HCT116 (cell line): ENCODE measurements around the gene XYLT2. TPM values are rescaled to one million over a fixed set of nuclear protein-coding genes. Genes with fewer than 3 reads are reported as not detected.
"Not testable (repeated sequence)": the region's sequence is repeated elsewhere in the genome, so short reads cannot be mapped to it uniquely, and the experiment has no call there.

ENCODE experiments used
- ATAC-seq: fragments of 200-7000 bp; cut with Tn5 transposase; 2 replicates; pipeline ENCODE4 v1.9.1; 2020; ENCODE audit warnings: mild to moderate bottlenecking, moderate library complexity
- BruUV-seq: library from RNA; stranded (reverse); fragments of 400-500 nt; replicated peaks from 2 replicates; lab custom pipeline; 2021; lab: Mats Ljungman, UMichigan
- CTCF ChIA-PET: fragments of 300-600 bp; sonication (Branson Sonifier 250); formaldehyde crosslinking; loops from one replicate; lab custom pipeline; 2021; ENCODE audit warnings: antibody characterized with exemption; lab: Charles Lee
- POLR2A ChIA-PET: fragments of 300-600, 350-600 bp; sonication (Branson Sonifier 250); formaldehyde crosslinking; loops from one replicate; lab custom pipeline; 2021; ENCODE audit warnings: antibody characterized with exemption; lab: Charles Lee
- RAD21 ChIA-PET, 2 experiments: fragments of 300-600 bp; sonication (Branson Sonifier 250); formaldehyde crosslinking; loops; one replicate each; lab custom pipeline; 2023; ENCODE audit warnings: low total read pairs in 2 of 2; ENCODE audit not compliant: uncharacterized antibody in 2 of 2, unreplicated experiment in 2 of 2, low non-redundant PET in 1 of 2; lab: Charles Lee
- DNase-seq: peaks from one replicate; pipeline ENCODE4 v3.0.0-alpha.2; 2010; ENCODE audit warnings: low read depth, low spot score
- H2AFZ ChIP-seq: fragments of 200-600 bp; shearing (Covaris generic), sonication (generic); 2 replicates; pipeline ENCODE4 v1.6.1; 2017; ENCODE audit warnings: low read depth, mixed run types, mixed read lengths, antibody characterized with exemption, low read length; ENCODE audit not compliant: poor library complexity, severe bottlenecking
- H3K27ac ChIP-seq: 2 replicates; pipeline ENCODE4 v1.5.1; 2012; ENCODE audit warnings: low read depth, low read length
- H3K27me3 ChIP-seq: fragments of 200-600 bp; sonication (generic); 2 replicates; pipeline ENCODE4 v1.6.1; 2016; ENCODE audit warnings: mixed run types, low read length, mixed read lengths; ENCODE audit not compliant: insufficient read depth
- H3K36me3 ChIP-seq, 2 experiments: fragments of 200-500 bp in 1 of 2; fragments of 200-600 bp in 1 of 2; sonication (Bioruptor generic) in 1 of 2; sonication (generic) in 1 of 2; 2 replicates each; pipeline versions ENCODE4 v1.5.1 to v1.6.1; 2014 to 2016; ENCODE audit warnings: low read length in 2 of 2, inconsistent platforms in 1 of 2, mixed read lengths in 1 of 2, mixed run types in 1 of 2; ENCODE audit not compliant: insufficient read depth in 2 of 2, control insufficient read depth in 1 of 2
- H3K4me1 ChIP-seq, 2 experiments: fragments of 200-600 bp in 1 of 2; sonication (generic) in 1 of 2; 2 replicates each; pipeline versions ENCODE4 v1.5.1 to v1.6.1; 2012 to 2017; ENCODE audit warnings: low read length in 2 of 2, inconsistent platforms in 1 of 2, mild to moderate bottlenecking in 1 of 2, mixed read lengths in 1 of 2, mixed run types in 1 of 2, moderate library complexity in 1 of 2; ENCODE audit not compliant: insufficient read depth in 2 of 2, control insufficient read depth in 1 of 2
- H3K4me2 ChIP-seq: fragments of 200-600 bp; sonication (generic); 2 replicates; pipeline ENCODE4 v1.6.1; 2017; ENCODE audit warnings: mixed run types, low read length, mixed read lengths
- H3K4me3 ChIP-seq, 2 experiments: fragments of 200-600 bp in 1 of 2; sonication (generic) in 1 of 2; replicated peaks in 1 of 2; 2 replicates each; pipeline ENCODE4 v1.5.1; 2011 to 2016; ENCODE audit warnings: low read length in 2 of 2, control low read depth in 1 of 2, low read depth in 1 of 2, mild to moderate bottlenecking in 1 of 2, mixed read lengths in 1 of 2, mixed run types in 1 of 2
- H3K79me2 ChIP-seq: fragments of 200-600 bp; sonication (generic); 2 replicates; pipeline ENCODE4 v1.6.1; 2017; ENCODE audit warnings: mild to moderate bottlenecking, mixed run types, low read length, moderate library complexity, mixed read lengths; ENCODE audit not compliant: insufficient read depth
- H3K9ac ChIP-seq: fragments of 200-600 bp; sonication (generic); 2 replicates; pipeline ENCODE4 v1.6.1; 2016; ENCODE audit warnings: low read length, mixed read lengths
- H3K9me2 ChIP-seq: fragments of 200-600 bp; sonication (generic), shearing (Covaris generic); 2 replicates; pipeline ENCODE4 v1.6.1; 2017; ENCODE audit warnings: mixed run types, mild to moderate bottlenecking, moderate library complexity; ENCODE audit not compliant: insufficient read depth
- H3K9me3 ChIP-seq, 2 experiments: fragments of 200-500 bp in 1 of 2; fragments of 200-600 bp in 1 of 2; sonication (Bioruptor generic) in 1 of 2; sonication (generic) in 1 of 2; 2 replicates each; pipeline ENCODE4 v1.6.1; 2014 to 2017; ENCODE audit warnings: low read length in 2 of 2, mixed read lengths in 2 of 2, inconsistent platforms in 1 of 2, low read depth in 1 of 2, mild to moderate bottlenecking in 1 of 2, mixed run types in 1 of 2, moderate library complexity in 1 of 2; ENCODE audit not compliant: control insufficient read depth in 1 of 2, insufficient read depth in 1 of 2
- H4K20me1 ChIP-seq: fragments of 200-600 bp; sonication (generic), shearing (Covaris generic); 2 replicates; pipeline ENCODE4 v1.6.1; 2017; ENCODE audit warnings: mixed run types, mild to moderate bottlenecking, moderate library complexity; ENCODE audit not compliant: insufficient read depth
- ATF3 ChIP-seq: IDR thresholded peaks from 2 replicates; pipeline ENCODE4 v1.6.1; 2012
- CTCF ChIP-seq, 3 experiments: fragments of 200-600 bp in 1 of 3; sonication (generic) in 1 of 3; IDR thresholded peaks in 2 of 3; conservative IDR thresholded peaks in 1 of 3; 2 replicates each; pipeline ENCODE4 v1.5.1; 2012 to 2017; ENCODE audit warnings: low read depth in 2 of 3, low read length in 2 of 3, antibody characterized with exemption in 1 of 3, borderline replicate concordance in 1 of 3, control low read depth in 1 of 3, mild to moderate bottlenecking in 1 of 3, mixed read lengths in 1 of 3, mixed run types in 1 of 3, moderate library complexity in 1 of 3; ENCODE audit not compliant: insufficient read depth in 1 of 3
- ELF1 ChIP-seq: IDR thresholded peaks from 2 replicates; pipeline ENCODE4 v1.6.1; 2012; ENCODE audit warnings: low read depth, borderline replicate concordance
- EZH2 ChIP-seq: fragments of 200-600 bp; sonication (generic); IDR thresholded peaks from 2 replicates; pipeline ENCODE4 v1.6.1; 2017; ENCODE audit warnings: antibody characterized with exemption, mixed run types
- MAX ChIP-seq: IDR thresholded peaks from 2 replicates; pipeline ENCODE4 v1.6.1; 2012
- POLR2A ChIP-seq: IDR thresholded peaks from 2 replicates; pipeline ENCODE4 v1.7.0; 2011; ENCODE audit warnings: borderline replicate concordance; ENCODE audit not compliant: insufficient read depth, insufficient read length; ENCODE audit errors: extremely low read depth
- REST ChIP-seq: IDR thresholded peaks from 2 replicates; pipeline ENCODE4 v1.6.1; 2012; ENCODE audit warnings: low read depth
- SIN3A ChIP-seq: IDR thresholded peaks from 2 replicates; pipeline ENCODE4 v1.6.1; 2012; ENCODE audit warnings: low read depth
- ZBTB33 ChIP-seq: IDR thresholded peaks from 2 replicates; pipeline ENCODE4 v1.6.1; 2011; ENCODE audit warnings: mild to moderate bottlenecking, low read length, moderate library complexity; ENCODE audit not compliant: insufficient replicate concordance; ENCODE audit errors: extremely low read depth
- ZFX ChIP-seq: fragments of 450-650 bp; IDR thresholded peaks from 2 replicates; pipeline ENCODE4 v1.6.1; 2017
- intact Hi-C: fragments of 100-400 bp; cut with micrococcal nuclease; formaldehyde crosslinking; loops from 2 replicates; pipeline ENCODE4 v1.10.0; 2022
- total RNA-seq: library from RNA; stranded (reverse); gene quantifications from one replicate; pipeline ENCODE4 v1.2.1, GENCODE V29; 2021; ENCODE audit not compliant: unreplicated experiment

XYLT2 gene
- total RNA-seq, 1 experiment from 2014 or later: 37.5 TPM

GRCh38 chr17:50300824-50301223 lies 45.1 kb upstream of the XYLT2 start:
- intact Hi-C loops, H3K4me2 ChIP-seq, DNase-seq, ATAC-seq, BruUV-seq, H3K36me3 ChIP-seq, H3K9ac ChIP-seq, H3K9me2 ChIP-seq, H3K79me2 ChIP-seq, H3K9me3 ChIP-seq, H4K20me1 ChIP-seq, H3K27me3 ChIP-seq, H3K27ac ChIP-seq, H3K4me1 ChIP-seq, H2AFZ ChIP-seq, H3K4me3 ChIP-seq: not testable (repeated sequence)
- ChIA-PET CTCF (interaction anchor here (3.6 to 14.3 kb wide), 2 partner anchors 99 to 131 kb away, joined by 20 to 243 read pairs; partner anchors contain the start of gene COL1A1), RAD21 (interaction anchor here in 1 of 2 experiments (1.3 kb wide), 1 partner anchor 100 kb away, joined by 4 read pairs; no protein-coding TSS in a partner anchor), POLR2A (interaction anchor here (1.0 kb wide), 1 partner anchor 101 kb away, joined by 5 read pairs; no protein-coding TSS in a partner anchor)

GRCh38 chr17:50301891-50302584 lies 43.9 kb upstream of the XYLT2 start:
- no peak for ATAC-seq
- no peaks in the 10 kb centered on the region for H3K27me3 ChIP-seq
- H2AFZ ChIP-seq: no peak overlapping the region
- no peaks in the 10 kb centered on the region for H3K36me3 ChIP-seq
- H3K9ac ChIP-seq: no peak overlapping the region
- no peak overlapping the region for H3K27ac ChIP-seq
- ChIA-PET POLR2A (no interaction called here), RAD21 (no interaction called here), CTCF (interaction anchor here (1.0 kb wide), 1 partner anchor 32 kb away, joined by 3 read pairs; no protein-coding TSS in a partner anchor)
- H3K9me2 ChIP-seq: no peaks in the 10 kb centered on the region
- intact Hi-C loops: no loop called here
- H3K9me3 ChIP-seq: no peaks in the 10 kb centered on the region
- H3K4me1 ChIP-seq: no peaks in the 10 kb centered on the region
- H3K4me2 ChIP-seq: no peak overlapping the region
- no peak for DNase-seq
- H4K20me1 ChIP-seq: no peaks in the 10 kb centered on the region
- no peak overlapping the region for H3K4me3 ChIP-seq
- H3K79me2 ChIP-seq: no peaks in the 10 kb centered on the region
- no TSS peak for BruUV-seq
- TF ChIP-seq ZFX (no peak), POLR2A (no peak), ELF1 (no peak), REST (no peak), ATF3 (no peak), MAX (no peak), CTCF (IDR thresholded peaks at IDR 0.05 in 2 of 3, conservative IDR thresholded peaks at IDR 0.05 in 1 of 3; ENCODE audit: borderline replicate concordance in 1 of 3, insufficient read depth in 1 of 3, low read depth in 2 of 3, low read length in 2 of 3) (no peak), EZH2 (no peak), ZBTB33 (no peak), SIN3A (no peak)
